Measurements from ENCODE around the gene CST7. TPM values are rescaled to one million over a fixed set of nuclear protein-coding genes. Genes with fewer than 3 reads are reported as not detected.

The CST7 gene
- total RNA-seq, 1 experiment from 2014 or later = not detected

DNA sequence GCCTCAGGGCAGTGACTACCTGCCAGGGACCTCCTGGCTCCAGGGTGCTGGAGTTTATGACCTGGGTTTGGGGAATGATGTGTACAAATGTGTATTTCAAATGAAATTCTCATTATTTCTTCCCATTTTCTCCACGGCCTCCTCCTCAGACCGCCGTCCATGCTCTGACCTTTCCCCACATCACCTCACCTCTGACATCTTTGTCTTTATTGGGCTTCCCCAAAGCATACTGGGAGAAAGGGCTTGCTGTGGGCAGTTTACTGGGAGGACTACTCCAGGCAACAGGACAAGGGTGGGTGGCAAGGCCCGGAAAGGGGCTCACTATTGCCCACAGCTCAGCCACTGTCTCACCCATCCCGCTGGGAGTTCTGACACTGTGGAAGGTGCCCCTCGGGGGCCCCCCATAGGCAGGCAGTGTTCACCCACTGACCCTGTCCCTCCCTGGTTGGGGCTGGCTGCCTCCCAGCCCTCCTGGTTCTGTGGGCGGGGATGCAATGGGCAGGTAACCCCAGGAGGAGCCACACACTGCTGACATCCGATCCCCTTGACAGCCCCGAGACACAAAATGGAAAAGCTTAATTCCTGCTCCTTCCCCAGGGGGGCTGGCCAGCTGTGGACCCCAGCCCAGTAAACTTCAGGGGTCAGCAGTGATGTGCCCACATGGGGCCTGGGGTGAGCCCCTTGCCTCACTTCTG lies 39.8 kb upstream of the CST7 start:
- Histone ChIP-seq H3K4me2 (ENCODE audit: low read length) (no peak overlapping the region), H3F3A (ENCODE audit: low read length, unreplicated experiment) (no peaks in the 10 kb centered on the region), H3K4me1 (ENCODE audit: insufficient read depth, low read length) (no peaks in the 10 kb centered on the region), H4K20me1 (ENCODE audit: low read length) (no peaks in the 10 kb centered on the region), H3K4me3 (ENCODE audit: low read length) (no peak overlapping the region), H3K9me3 (ENCODE audit: low read length) (no peaks in the 10 kb centered on the region), H3K27me3 (ENCODE audit: low read length) (peaks cover 44% of the 10 kb centered on the region), H2AFZ (ENCODE audit: low read length) (no peak overlapping the region), H3K9me2 (replicated peaks; ENCODE audit: low read length) (no peaks in the 10 kb centered on the region), H3K79me2 (ENCODE audit: low read length) (no peaks in the 10 kb centered on the region), H3K27ac (ENCODE audit: low read length) (no peak overlapping the region), H3K36me3 (ENCODE audit: low read depth, low read length) (no peaks in the 10 kb centered on the region), H3K9ac (ENCODE audit: low read length) (no peak overlapping the region)
- intact Hi-C loops (cut with micrococcal nuclease) = no loop called here
- DNase-seq (no peak), ATAC-seq (no peak)
- POLR2A ChIA-PET (ENCODE audit: unreplicated experiment) = no interaction called here
- CTCF ChIA-PET = no interaction called here
- BruUV-seq (replicated peaks) = no TSS peak
- no peak for TF ChIP-seq EZH2phosphoT487 (IDR thresholded peaks at IDR 0.05; ENCODE audit: borderline replicate concordance, low read length)
- TF ChIP-seq, protein P1, sequence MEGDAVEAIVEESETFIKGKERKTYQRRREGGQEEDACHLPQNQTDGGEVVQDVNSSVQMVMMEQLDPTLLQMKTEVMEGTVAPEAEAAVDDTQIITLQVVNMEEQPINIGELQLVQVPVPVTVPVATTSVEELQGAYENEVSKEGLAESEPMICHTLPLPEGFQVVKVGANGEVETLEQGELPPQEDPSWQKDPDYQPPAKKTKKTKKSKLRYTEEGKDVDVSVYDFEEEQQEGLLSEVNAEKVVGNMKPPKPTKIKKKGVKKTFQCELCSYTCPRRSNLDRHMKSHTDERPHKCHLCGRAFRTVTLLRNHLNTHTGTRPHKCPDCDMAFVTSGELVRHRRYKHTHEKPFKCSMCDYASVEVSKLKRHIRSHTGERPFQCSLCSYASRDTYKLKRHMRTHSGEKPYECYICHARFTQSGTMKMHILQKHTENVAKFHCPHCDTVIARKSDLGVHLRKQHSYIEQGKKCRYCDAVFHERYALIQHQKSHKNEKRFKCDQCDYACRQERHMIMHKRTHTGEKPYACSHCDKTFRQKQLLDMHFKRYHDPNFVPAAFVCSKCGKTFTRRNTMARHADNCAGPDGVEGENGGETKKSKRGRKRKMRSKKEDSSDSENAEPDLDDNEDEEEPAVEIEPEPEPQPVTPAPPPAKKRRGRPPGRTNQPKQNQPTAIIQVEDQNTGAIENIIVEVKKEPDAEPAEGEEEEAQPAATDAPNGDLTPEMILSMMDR (conservative IDR thresholded peaks at IDR 0.05; ENCODE audit: low read depth, low read length) = no peak
- TF ChIP-seq EZH2 (IDR thresholded peaks at IDR 0.05; ENCODE audit: low read length, unreplicated experiment) = no peak

GRCh38 chr20:24909861-24910260 lies 39.2 kb upstream of the CST7 start:
- Histone ChIP-seq H2AFZ (ENCODE audit: low read length) (no peak overlapping the region), H3K4me2 (ENCODE audit: low read length) (no peak overlapping the region), H3K27ac (ENCODE audit: low read length) (no peak overlapping the region), H3K27me3 (ENCODE audit: low read length) (peaks cover 49% of the 10 kb centered on the region), H3K9me2 (replicated peaks; ENCODE audit: low read length) (no peaks in the 10 kb centered on the region), H3K9me3 (ENCODE audit: low read length) (no peaks in the 10 kb centered on the region), H3K4me3 (ENCODE audit: low read length) (no peak overlapping the region), H3K36me3 (ENCODE audit: low read depth, low read length) (no peaks in the 10 kb centered on the region), H4K20me1 (ENCODE audit: low read length) (no peaks in the 10 kb centered on the region), H3K4me1 (ENCODE audit: insufficient read depth, low read length) (no peaks in the 10 kb centered on the region), H3K79me2 (ENCODE audit: low read length) (no peaks in the 10 kb centered on the region), H3K9ac (ENCODE audit: low read length) (no peak overlapping the region), H3F3A (ENCODE audit: low read length, unreplicated experiment) (no peaks in the 10 kb centered on the region)
- ATAC-seq = no peak
- TF ChIP-seq, protein P1 (conservative IDR thresholded peaks at IDR 0.05; ENCODE audit: low read depth, low read length) = no peak
- TF ChIP-seq EZH2 (IDR thresholded peaks at IDR 0.05; ENCODE audit: low read length, unreplicated experiment) (no peak), EZH2phosphoT487 (IDR thresholded peaks at IDR 0.05; ENCODE audit: borderline replicate concordance, low read length) (no peak)
- POLR2A ChIA-PET (ENCODE audit: unreplicated experiment) = no interaction called here
- DNase-seq = no peak
- intact Hi-C loops (cut with micrococcal nuclease) = no loop called here
- CTCF ChIA-PET = no interaction called here
- BruUV-seq (replicated peaks) = no TSS peak

GRCh38 chr20:24910461-24910860 lies 38.6 kb upstream of the CST7 start:
- Histone ChIP-seq H3K9me2 (replicated peaks; ENCODE audit: low read length) (no peaks in the 10 kb centered on the region), H3K9ac (ENCODE audit: low read length) (no peak overlapping the region), H3F3A (ENCODE audit: low read length, unreplicated experiment) (no peaks in the 10 kb centered on the region), H3K36me3 (ENCODE audit: low read depth, low read length) (no peaks in the 10 kb centered on the region), H3K9me3 (ENCODE audit: low read length) (no peaks in the 10 kb centered on the region), H3K4me3 (ENCODE audit: low read length) (no peak overlapping the region), H3K27ac (ENCODE audit: low read length) (no peak overlapping the region), H3K79me2 (ENCODE audit: low read length) (no peaks in the 10 kb centered on the region), H3K27me3 (ENCODE audit: low read length) (peaks cover 54% of the 10 kb centered on the region), H3K4me1 (ENCODE audit: insufficient read depth, low read length) (no peaks in the 10 kb centered on the region), H3K4me2 (ENCODE audit: low read length) (no peak overlapping the region), H2AFZ (ENCODE audit: low read length) (no peak overlapping the region), H4K20me1 (ENCODE audit: low read length) (no peaks in the 10 kb centered on the region)
- ChIA-PET POLR2A (ENCODE audit: unreplicated experiment) (no interaction called here), CTCF (no interaction called here)
- ATAC-seq (no peak), DNase-seq (no peak)
- intact Hi-C loops (cut with micrococcal nuclease) = no loop called here
- no peak for TF ChIP-seq EZH2 (IDR thresholded peaks at IDR 0.05; ENCODE audit: low read length, unreplicated experiment)
- no peak for TF ChIP-seq EZH2phosphoT487 (IDR thresholded peaks at IDR 0.05; ENCODE audit: borderline replicate concordance, low read length)
- TF ChIP-seq, protein P1 (conservative IDR thresholded peaks at IDR 0.05; ENCODE audit: low read depth, low read length) = no peak
- BruUV-seq (replicated peaks) = no TSS peak
